IMR-90 (cell line): ENCODE measurements around the gene FAM171A1. TPM values are rescaled to one million over a fixed set of nuclear protein-coding genes. Genes with fewer than 3 reads are reported as not detected.

ENCODE experiments used
- ATAC-seq: fragments of 200-7000 bp; cut with Tn5 transposase; 2 replicates; pipeline ENCODE4 v1.9.1; 2020; ENCODE audit warnings: low read depth, mild to moderate bottlenecking, moderate library complexity
- BruUV-seq: library from RNA; stranded (reverse); fragments of 400-500 nt; replicated peaks from 2 replicates; lab custom pipeline; 2021; lab: Mats Ljungman, UMichigan
- CTCF ChIA-PET: fragments of 300-600 bp; formaldehyde crosslinking; extraction: SDS; loops from one replicate; lab custom pipeline; 2021; ENCODE audit warnings: antibody characterized with exemption; lab: Yijun Ruan, JAX
- POLR2A ChIA-PET: fragments of 300-600 bp; sonication (Branson Sonifier 250); formaldehyde crosslinking; loops from one replicate; lab custom pipeline; 2022; ENCODE audit warnings: antibody characterized with exemption; ENCODE audit not compliant: unreplicated experiment; lab: Charles Lee
- DNase-seq: peaks from one replicate; pipeline ENCODE4 v3.0.0; 2013
- H2AFZ ChIP-seq: replicated peaks from 2 replicates; pipeline ENCODE3; 2013; ENCODE audit warnings: low read length, mild to moderate bottlenecking; ENCODE audit not compliant: poor library complexity
- H2AK5ac ChIP-seq: 2 replicates; pipeline ENCODE4 v1.6.1; 2013; ENCODE audit warnings: low read depth, low read length, inconsistent platforms
- H2AK9ac ChIP-seq: replicated peaks from 2 replicates; pipeline ENCODE3; 2013; ENCODE audit warnings: mild to moderate bottlenecking, low read depth, low read length, moderate library complexity; ENCODE audit not compliant: poor library complexity
- H2BK120ac ChIP-seq: 2 replicates; pipeline ENCODE4 v1.6.1; 2013; ENCODE audit warnings: low read depth, low read length, inconsistent platforms
- H2BK15ac ChIP-seq: 3 replicates; pipeline ENCODE4 v1.6.1; 2013; ENCODE audit warnings: low read depth, low read length, inconsistent platforms
- H2BK20ac ChIP-seq: 2 replicates; pipeline ENCODE4 v1.6.1; 2013; ENCODE audit warnings: low read depth, mild to moderate bottlenecking, inconsistent platforms, low read length, moderate library complexity
- H2BK5ac ChIP-seq: 2 replicates; pipeline ENCODE4 v1.6.1; 2013; ENCODE audit warnings: mild to moderate bottlenecking, low read depth, low read length, inconsistent platforms; ENCODE audit not compliant: poor library complexity, severe bottlenecking
- H3K14ac ChIP-seq: replicated peaks from 2 replicates; pipeline ENCODE4 v1.6.1; 2013; ENCODE audit warnings: low read depth, low read length, inconsistent platforms
- H3K18ac ChIP-seq: 2 replicates; pipeline ENCODE4 v1.6.1; 2013; ENCODE audit warnings: low read depth, low read length, control low read depth
- H3K23ac ChIP-seq: 2 replicates; pipeline ENCODE4 v1.6.1; 2013; ENCODE audit warnings: low read depth, low read length, inconsistent platforms
- H3K27ac ChIP-seq: 2 replicates; pipeline ENCODE4 v1.5.1; 2013; ENCODE audit warnings: mild to moderate bottlenecking, control low read depth, low read length; ENCODE audit not compliant: insufficient read depth
- H3K27me3 ChIP-seq: 2 replicates; pipeline ENCODE4 v1.6.1; 2013; ENCODE audit warnings: low read length; ENCODE audit not compliant: control insufficient read depth, insufficient read depth
- H3K36me3 ChIP-seq: 2 replicates; pipeline ENCODE4 v1.6.1; 2013; ENCODE audit warnings: low read length, mixed read lengths; ENCODE audit not compliant: control insufficient read depth, insufficient read depth
- H3K4ac ChIP-seq: 2 replicates; pipeline ENCODE4 v1.6.1; 2013; ENCODE audit warnings: low read depth, low read length, inconsistent platforms
- H3K4me1 ChIP-seq: 2 replicates; pipeline ENCODE4 v1.6.1; 2013; ENCODE audit warnings: low read length, mixed read lengths; ENCODE audit not compliant: control insufficient read depth, insufficient read depth
- H3K4me2 ChIP-seq: 2 replicates; pipeline ENCODE4 v1.6.1; 2013; ENCODE audit warnings: low read depth, mild to moderate bottlenecking, control low read depth, low read length, moderate library complexity
- H3K4me3 ChIP-seq: 2 replicates; pipeline ENCODE4 v1.5.1; 2013; ENCODE audit warnings: low read depth, mild to moderate bottlenecking, control low read depth, low read length, moderate library complexity; ENCODE audit not compliant: insufficient read depth
- H3K56ac ChIP-seq: 2 replicates; pipeline ENCODE4 v1.6.1; 2013; ENCODE audit warnings: low read length, inconsistent platforms; ENCODE audit not compliant: insufficient read depth; ENCODE audit errors: extremely low read depth
- H3K79me1 ChIP-seq, 2 experiments: 2 replicates each; pipeline ENCODE4 v1.6.1; 2013; ENCODE audit warnings: low read length in 2 of 2, inconsistent platforms in 1 of 2, low read depth in 1 of 2
- H3K9ac ChIP-seq: 2 replicates; pipeline ENCODE4 v1.6.1; 2013; ENCODE audit warnings: low read depth, low read length, control low read depth
- H3K9me1 ChIP-seq: 2 replicates; pipeline ENCODE4 v1.6.1; 2013; ENCODE audit warnings: low read length, inconsistent platforms; ENCODE audit not compliant: insufficient read depth
- H3K9me3 ChIP-seq: 2 replicates; pipeline ENCODE4 v1.6.1; 2013; ENCODE audit warnings: low read length; ENCODE audit not compliant: control insufficient read depth, insufficient read depth
- H4K20me1 ChIP-seq: 2 replicates; pipeline ENCODE4 v1.6.1; 2013; ENCODE audit warnings: low read length, inconsistent platforms; ENCODE audit not compliant: insufficient read depth
- H4K5ac ChIP-seq: 2 replicates; pipeline ENCODE4 v1.6.1; 2013; ENCODE audit warnings: mild to moderate bottlenecking, low read depth, low read length, control low read depth
- H4K8ac ChIP-seq, 2 experiments: 2 replicates each; pipeline ENCODE4 v1.6.1; 2013; ENCODE audit warnings: low read depth in 2 of 2, low read length in 2 of 2, control low read depth in 1 of 2, inconsistent platforms in 1 of 2
- H4K91ac ChIP-seq: 2 replicates; pipeline ENCODE4 v1.6.1; 2013; ENCODE audit warnings: low read depth, low read length, inconsistent platforms; ENCODE audit not compliant: insufficient read depth
- CHD1 ChIP-seq: IDR thresholded peaks from 2 replicates; pipeline ENCODE4 v1.6.1; 2012; ENCODE audit warnings: low read depth, low read length, improper control_type of control experiment
- FOS ChIP-seq: fragments of 150-350 bp; IDR thresholded peaks from 2 replicates; pipeline ENCODE4 v1.6.1; 2016; ENCODE audit warnings: low read depth, low read length
- MAZ ChIP-seq: IDR thresholded peaks from 2 replicates; pipeline ENCODE4 v1.6.1; 2012; ENCODE audit warnings: low read depth, mild to moderate bottlenecking, low read length, improper control_type of control experiment, moderate library complexity, borderline replicate concordance
- RCOR1 ChIP-seq: IDR thresholded peaks from 2 replicates; pipeline ENCODE4 v1.6.1; 2012; ENCODE audit warnings: mild to moderate bottlenecking, low read length, improper control_type of control experiment; ENCODE audit not compliant: insufficient replicate concordance
- WGBS, 2 experiments: methylation state at CpG; one replicate each; pipeline versions ENCODE4 v1.1.5 to v1.1.7; 2013; ENCODE audit warnings: missing lambda C conversion rate in 2 of 2; ENCODE audit not compliant: insufficient read length in 1 of 2; ENCODE audit errors: extremely low coverage in 2 of 2; 5-methylcytosine and 5-hydroxymethylcytosine counted together
- dilution Hi-C: fragments of 300-500 bp; cut with HindIII; formaldehyde crosslinking; loops from one replicate; pipeline ENCODE4 v1.14.3; 2018; ENCODE audit warnings: low sequenced_read_pairs; ENCODE audit not compliant: unreplicated experiment
- in situ Hi-C: fragments of 300-500 bp; cut with MboI; formaldehyde crosslinking; loops from 3 replicates; pipeline ENCODE4 v1.14.3; 2019; ENCODE audit warnings: low sequenced_read_pairs, inconsistent platforms, mixed read lengths
- intact Hi-C: fragments of 100-400 bp; cut with micrococcal nuclease; formaldehyde crosslinking; loops from 2 replicates; pipeline ENCODE4 v1.10.0; 2022
- polyA plus RNA-seq, 3 experiments: library from polyadenylated mRNA; depleted of rRNA; stranded (reverse); fragments of >200 nt; gene quantifications; 2 replicates each; pipeline ENCODE4 v1.2.3, GENCODE V29; 2012; ENCODE audit warnings: low replicate concordance in 1 of 3
- total RNA-seq: library from RNA; depleted of rRNA; stranded (reverse); fragments of >200 nt; gene quantifications from 2 replicates; pipeline ENCODE4 v1.2.3, GENCODE V29; 2012

Gene FAM171A1
- total and polyA plus RNA-seq, 2 of the 4 experiments (the other 2 are of a cell fraction): 20.3 to 30.6 TPM

GRCh38 chr10:15314482-15315045 lies 56.5 kb downstream of the FAM171A1 start:
- Histone ChIP-seq H4K91ac (no peak overlapping the region), H3K9me1 (peaks cover 5% of the 10 kb centered on the region; the same call in 1 of the 2 replicates), H2BK5ac (no peak overlapping the region), H4K8ac (no peak overlapping the region), H3K27ac (no peak overlapping the region), H2AFZ (no peak overlapping the region), H2AK5ac (no peak overlapping the region), H3K18ac (no peak overlapping the region), H4K5ac (no peak overlapping the region), H3K4me1 (peaks cover 8% of the 10 kb centered on the region), H3K9ac (no peak overlapping the region), H3K4me2 (no peak overlapping the region), H3K14ac (no peak overlapping the region), H3K79me1 (peaks cover 12 to 34% of the 10 kb centered on the region in 2 experiments; a peak in 3 of 4 replicates), H4K20me1 (peaks cover 2% of the 10 kb centered on the region; the same call in 1 of the 2 replicates), H3K4ac (no peak overlapping the region), H3K36me3 (no peaks in the 10 kb centered on the region), H3K56ac (no peak overlapping the region), H3K4me3 (no peak overlapping the region), H2AK9ac (no peak overlapping the region), H2BK20ac (no peak overlapping the region), H3K23ac (no peak overlapping the region), H3K27me3 (no peaks in the 10 kb centered on the region), H2BK120ac (no peak overlapping the region), H3K9me3 (no peaks in the 10 kb centered on the region), H2BK15ac (no peak overlapping the region)
- ChIA-PET CTCF (no interaction called here), POLR2A (no interaction called here)
- WGBS, 2 experiments: 100% methylated on average over 5 of the region's 17 CpGs; no CpG with 5 or more reads in 1 of the 2 experiments
- ATAC-seq: no peak
- dilution Hi-C loops (no loop called here), intact Hi-C loops (no loop called here), in situ Hi-C loops (no loop called here)
- DNase-seq: no peak
- BruUV-seq: no TSS peak
- no peak for TF ChIP-seq FOS
- TF ChIP-seq CHD1: no peak
- no peak for TF ChIP-seq MAZ
- TF ChIP-seq RCOR1: no peak
